ENCODE results near the gene PHYHD1.

- TF ChIP-seq CTCF (IDR thresholded peaks at IDR 0.05; ENCODE audit: low read depth, low read length), result no peak
- TF ChIP-seq POLR2A (IDR thresholded peaks at IDR 0.05; ENCODE audit: extremely low read depth, insufficient read length), result no peak
- TF ChIP-seq MAX (IDR thresholded peaks at IDR 0.05; ENCODE audit: low read depth, low read length), result no peak
Measured at GRCh38 chr9:128936171-128936865, 15.5 kb downstream of the PHYHD1 start.

Data from NB4 (cell line).